KOPT-K1 (cell line): ENCODE data around the gene MRPL44.
"Not testable (repeated sequence)": the region's sequence is repeated elsewhere in the genome, so short reads cannot be mapped to it uniquely, and the experiment has no call there.

ENCODE experiments used
- H3K27ac ChIP-seq: fragments of 200-600 bp; sonication (generic); 2 replicates; pipeline ENCODE4 v1.5.1; 2016; ENCODE audit warnings: antibody characterized with exemption, mild to moderate bottlenecking, low read depth, low read length; ENCODE audit not compliant: poor library complexity, severe bottlenecking
- H3K36me3 ChIP-seq: fragments of 200-600 bp; sonication (generic); 2 replicates; pipeline ENCODE4 v1.5.1; 2017; ENCODE audit warnings: antibody characterized with exemption, mild to moderate bottlenecking, low read length, moderate library complexity; ENCODE audit not compliant: insufficient read depth
- H3K9me3 ChIP-seq: fragments of 200-600 bp; sonication (generic); 2 replicates; pipeline ENCODE4 v1.5.1; 2017; ENCODE audit warnings: antibody characterized with exemption, low read length, mild to moderate bottlenecking; ENCODE audit not compliant: insufficient read depth, poor library complexity, severe bottlenecking

Gene MRPL44

GRCh38 chr2:223930103-223930976 is 26.9 kb upstream of the MRPL44 start:
- H3K9me3 ChIP-seq, result peaks cover 14% of the 10 kb centered on the region
- no peaks in the 10 kb centered on the region for H3K36me3 ChIP-seq
- no peak overlapping the region for H3K27ac ChIP-seq

GRCh38 chr2:223932816-223933800 is 24.2 kb upstream of the MRPL44 start:
- Histone ChIP-seq H3K36me3 (no peaks in the 10 kb centered on the region), H3K27ac (no peak overlapping the region), H3K9me3 (no peaks in the 10 kb centered on the region)

- H3K36me3 ChIP-seq, result no peaks in the 10 kb centered on the region
- no peaks in the 10 kb centered on the region for H3K9me3 ChIP-seq
- H3K27ac ChIP-seq, result no peak overlapping the region
These were observed 22.4 kb upstream of the MRPL44 start for GRCh38 chr2:223934870-223935269.

DNA sequence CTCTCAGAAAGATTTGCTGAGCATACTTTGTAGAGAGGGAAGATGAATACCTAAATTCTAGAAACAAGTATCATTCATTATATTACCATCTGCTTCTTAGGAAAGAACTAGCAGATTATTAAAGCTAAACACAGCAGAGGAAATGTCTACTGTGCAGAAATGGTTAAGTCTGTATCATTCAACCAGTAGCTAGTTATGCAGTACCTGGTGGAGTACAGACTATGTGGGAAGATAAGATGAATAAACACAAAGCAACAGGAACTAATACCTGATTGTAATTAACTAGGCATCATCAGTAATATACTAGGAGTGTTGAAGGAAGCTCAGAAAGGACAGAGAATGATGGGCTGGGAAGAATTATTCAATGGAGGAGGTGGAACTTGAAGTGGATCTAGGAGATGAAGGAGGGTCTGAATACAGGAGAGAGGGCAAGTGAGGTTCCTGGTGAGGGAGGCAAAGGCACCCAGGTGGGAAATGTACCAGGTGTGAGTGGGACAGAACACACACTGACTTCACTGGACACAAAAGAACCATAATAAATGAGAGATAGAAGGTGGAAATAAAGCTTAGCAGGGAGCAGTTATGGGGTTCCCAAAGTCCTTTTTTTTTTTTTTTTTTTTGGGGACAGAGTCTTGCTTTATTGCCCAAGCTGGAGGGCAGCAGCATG is 21.7 kb upstream of the MRPL44 start:
- no peak overlapping the region for H3K27ac ChIP-seq
- no peaks in the 10 kb centered on the region for H3K9me3 ChIP-seq
- no peaks in the 10 kb centered on the region for H3K36me3 ChIP-seq

GRCh38 chr2:223936862-223937326 is 20.4 kb upstream of the MRPL44 start:
- Histone ChIP-seq H3K36me3 (no peaks in the 10 kb centered on the region), H3K27ac (no peak overlapping the region), H3K9me3 (no peaks in the 10 kb centered on the region)

DNA sequence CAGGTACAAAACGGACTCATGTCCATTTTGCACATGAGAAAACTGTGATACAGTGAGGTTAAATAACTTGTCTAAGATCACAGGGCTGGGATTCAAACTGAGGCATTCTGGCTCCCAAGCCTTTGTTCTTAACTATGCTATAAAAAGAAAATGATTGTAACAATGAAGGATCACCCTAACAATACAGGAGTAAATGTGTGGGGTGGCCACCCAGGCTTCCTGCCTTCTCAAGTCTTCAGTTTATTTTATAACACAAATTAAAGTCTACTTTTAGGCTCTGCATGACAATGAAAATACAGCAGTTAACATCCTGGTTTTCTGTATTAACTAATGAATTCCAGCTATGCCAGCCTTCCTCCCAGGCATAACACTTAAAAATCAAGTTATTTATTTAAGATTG is 19.7 kb upstream of the MRPL44 start:
- Histone ChIP-seq H3K27ac (no peak overlapping the region), H3K9me3 (no peaks in the 10 kb centered on the region)

DNA sequence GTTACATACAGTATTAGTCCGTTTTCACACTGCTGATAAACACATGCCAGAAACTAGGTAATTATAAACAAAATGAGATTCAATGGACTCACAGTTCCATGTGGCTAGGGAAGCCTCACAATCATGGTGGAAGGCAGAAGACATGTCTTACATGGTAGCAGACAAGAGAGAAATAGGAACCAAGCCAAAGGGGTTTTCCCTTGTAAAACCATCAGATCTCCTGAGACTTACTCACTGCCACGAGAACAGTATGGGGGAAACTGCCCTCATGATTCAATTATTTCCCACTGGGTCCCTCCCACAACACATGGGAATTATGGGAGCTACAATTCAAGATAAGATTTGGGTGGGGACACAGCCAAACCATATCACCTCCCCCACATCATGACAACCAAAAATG is 17.8 kb upstream of the MRPL44 start:
- H3K36me3 ChIP-seq, H3K27ac ChIP-seq, H3K9me3 ChIP-seq: not testable (repeated sequence)

More for the DNA sequence above, 19.7 kb upstream of the MRPL44 start:
- no peaks in the 10 kb centered on the region for H3K36me3 ChIP-seq

GRCh38 chr2:223941579-223942277 is 15.5 kb upstream of the MRPL44 start:
- Histone ChIP-seq H3K27ac (no peak overlapping the region), H3K36me3 (no peaks in the 10 kb centered on the region), H3K9me3 (no peaks in the 10 kb centered on the region)

DNA sequence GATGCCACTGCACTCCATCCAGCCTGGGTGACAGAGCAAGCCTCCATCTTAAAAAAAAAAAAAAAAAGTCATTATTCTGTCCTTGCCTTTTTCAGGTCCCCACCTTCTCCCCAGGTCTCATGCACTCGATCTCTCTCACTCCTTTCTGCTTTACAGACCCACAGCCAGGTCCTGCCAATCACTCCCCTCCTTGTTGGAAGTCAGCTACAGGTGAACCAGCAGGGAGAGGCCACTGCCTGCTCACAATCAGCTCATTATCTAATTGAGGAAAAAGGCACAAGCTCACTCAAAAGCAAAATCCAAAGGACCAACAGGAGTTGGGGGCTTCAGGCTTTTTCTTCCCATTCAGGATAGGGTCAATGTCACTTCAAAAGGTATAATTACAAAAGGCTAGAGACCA is 14.1 kb upstream of the MRPL44 start:
- Histone ChIP-seq H3K9me3 (no peaks in the 10 kb centered on the region), H3K27ac (no peak overlapping the region), H3K36me3 (no peaks in the 10 kb centered on the region)

DNA sequence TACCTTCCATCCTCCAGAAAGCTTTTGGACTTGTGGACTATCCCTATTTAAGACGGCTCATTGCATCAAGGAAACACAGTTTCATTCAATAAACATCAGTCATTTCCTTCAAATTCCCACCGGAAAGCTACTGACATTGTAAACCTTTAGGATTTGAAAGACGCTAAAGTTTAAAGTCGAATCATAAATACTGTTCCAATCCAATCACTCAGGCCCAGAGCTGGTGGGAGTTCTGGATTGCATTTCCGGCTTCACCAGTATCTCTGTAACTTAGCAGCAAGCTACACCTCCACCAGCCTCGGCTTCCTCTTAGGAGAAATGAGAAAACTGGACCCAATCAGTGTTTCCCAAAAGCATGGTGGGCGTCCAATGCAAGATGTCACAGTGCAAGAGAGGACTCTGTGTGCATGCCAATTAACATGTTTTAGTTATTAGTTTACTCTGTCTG is 13.7 kb upstream of the MRPL44 start:
- Histone ChIP-seq H3K9me3 (no peaks in the 10 kb centered on the region), H3K36me3 (no peaks in the 10 kb centered on the region), H3K27ac (no peak overlapping the region)

GRCh38 chr2:223944166-223944702 is 13.0 kb upstream of the MRPL44 start:
- Histone ChIP-seq H3K27ac (peak overlapping the region; percentile 72), H3K36me3 (no peaks in the 10 kb centered on the region), H3K9me3 (no peaks in the 10 kb centered on the region)

GRCh38 chr2:223944703-223945531 is 12.3 kb upstream of the MRPL44 start, which contains the start of gene WDFY1:
Gene WDFY1, minus strand, starts transcription at chr2:223945335. Its CDS starts 51 bp downstream, at chr2:223945284.
- Histone ChIP-seq H3K9me3 (no peaks in the 10 kb centered on the region), H3K36me3 (no peaks in the 10 kb centered on the region), H3K27ac (peak within 1 kb of the TSS; percentile 72)

GRCh38 chr2:223945755-223946154 is 11.5 kb upstream of the MRPL44 start:
- Histone ChIP-seq H3K27ac (no peak overlapping the region), H3K9me3 (no peaks in the 10 kb centered on the region), H3K36me3 (no peaks in the 10 kb centered on the region)
